Mammary epithelial cell (primary cell): Measurements from ENCODE around the gene PDGFC.

ENCODE experiments used
- CTCF ChIP-seq, 2 donors: IDR thresholded peaks in 1 of 2; conservative IDR thresholded peaks in 1 of 2; 2 replicates each; pipeline ENCODE4 v1.5.1; 2011 to 2012; ENCODE audit warnings: inconsistent platforms in 2 of 2, low read length in 2 of 2, mild to moderate bottlenecking in 2 of 2, control low read depth in 1 of 2, low read depth in 1 of 2; ENCODE audit not compliant: insufficient read depth in 1 of 2; ENCODE audit errors: extremely low read depth in 1 of 2
- EZH2 ChIP-seq: IDR thresholded peaks from 2 replicates; pipeline ENCODE4 v1.6.1; 2012; ENCODE audit warnings: low read length, inconsistent platforms, borderline replicate concordance

GRCh38 chr4:156952078-156952759 is 19.4 kb downstream of the PDGFC start:
- no peak for TF ChIP-seq EZH2
- TF ChIP-seq CTCF (conservative IDR thresholded peaks at IDR 0.05 in 1 of 2, IDR thresholded peaks at IDR 0.05 in 1 of 2; ENCODE audit: extremely low read depth in 1 of 2, insufficient read depth in 1 of 2, low read depth in 1 of 2, low read length in 2 of 2): no peak
